ENCODE measurements around the gene USP19. TPM values are rescaled to one million over a fixed set of nuclear protein-coding genes. Genes with fewer than 3 reads are reported as not detected.

USP19 gene, protein sequence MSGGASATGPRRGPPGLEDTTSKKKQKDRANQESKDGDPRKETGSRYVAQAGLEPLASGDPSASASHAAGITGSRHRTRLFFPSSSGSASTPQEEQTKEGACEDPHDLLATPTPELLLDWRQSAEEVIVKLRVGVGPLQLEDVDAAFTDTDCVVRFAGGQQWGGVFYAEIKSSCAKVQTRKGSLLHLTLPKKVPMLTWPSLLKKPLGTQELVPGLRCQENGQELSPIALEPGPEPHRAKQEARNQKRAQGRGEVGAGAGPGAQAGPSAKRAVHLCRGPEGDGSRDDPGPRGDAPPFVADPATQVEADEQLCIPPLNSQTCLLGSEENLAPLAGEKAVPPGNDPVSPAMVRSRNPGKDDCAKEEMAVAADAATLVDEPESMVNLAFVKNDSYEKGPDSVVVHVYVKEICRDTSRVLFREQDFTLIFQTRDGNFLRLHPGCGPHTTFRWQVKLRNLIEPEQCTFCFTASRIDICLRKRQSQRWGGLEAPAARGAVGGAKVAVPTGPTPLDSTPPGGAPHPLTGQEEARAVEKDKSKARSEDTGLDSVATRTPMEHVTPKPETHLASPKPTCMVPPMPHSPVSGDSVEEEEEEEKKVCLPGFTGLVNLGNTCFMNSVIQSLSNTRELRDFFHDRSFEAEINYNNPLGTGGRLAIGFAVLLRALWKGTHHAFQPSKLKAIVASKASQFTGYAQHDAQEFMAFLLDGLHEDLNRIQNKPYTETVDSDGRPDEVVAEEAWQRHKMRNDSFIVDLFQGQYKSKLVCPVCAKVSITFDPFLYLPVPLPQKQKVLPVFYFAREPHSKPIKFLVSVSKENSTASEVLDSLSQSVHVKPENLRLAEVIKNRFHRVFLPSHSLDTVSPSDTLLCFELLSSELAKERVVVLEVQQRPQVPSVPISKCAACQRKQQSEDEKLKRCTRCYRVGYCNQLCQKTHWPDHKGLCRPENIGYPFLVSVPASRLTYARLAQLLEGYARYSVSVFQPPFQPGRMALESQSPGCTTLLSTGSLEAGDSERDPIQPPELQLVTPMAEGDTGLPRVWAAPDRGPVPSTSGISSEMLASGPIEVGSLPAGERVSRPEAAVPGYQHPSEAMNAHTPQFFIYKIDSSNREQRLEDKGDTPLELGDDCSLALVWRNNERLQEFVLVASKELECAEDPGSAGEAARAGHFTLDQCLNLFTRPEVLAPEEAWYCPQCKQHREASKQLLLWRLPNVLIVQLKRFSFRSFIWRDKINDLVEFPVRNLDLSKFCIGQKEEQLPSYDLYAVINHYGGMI (N-terminal part only)
- 58.5 TPM for total RNA-seq
- long read RNA-seq, full-length matches to known transcripts: 2 of 55 reads
- long read RNA-seq, partial matches to known transcripts: 33 of 55 reads
- long read RNA-seq, other reads (novel, unspliced or antisense): 20 of 55 reads

DNA sequence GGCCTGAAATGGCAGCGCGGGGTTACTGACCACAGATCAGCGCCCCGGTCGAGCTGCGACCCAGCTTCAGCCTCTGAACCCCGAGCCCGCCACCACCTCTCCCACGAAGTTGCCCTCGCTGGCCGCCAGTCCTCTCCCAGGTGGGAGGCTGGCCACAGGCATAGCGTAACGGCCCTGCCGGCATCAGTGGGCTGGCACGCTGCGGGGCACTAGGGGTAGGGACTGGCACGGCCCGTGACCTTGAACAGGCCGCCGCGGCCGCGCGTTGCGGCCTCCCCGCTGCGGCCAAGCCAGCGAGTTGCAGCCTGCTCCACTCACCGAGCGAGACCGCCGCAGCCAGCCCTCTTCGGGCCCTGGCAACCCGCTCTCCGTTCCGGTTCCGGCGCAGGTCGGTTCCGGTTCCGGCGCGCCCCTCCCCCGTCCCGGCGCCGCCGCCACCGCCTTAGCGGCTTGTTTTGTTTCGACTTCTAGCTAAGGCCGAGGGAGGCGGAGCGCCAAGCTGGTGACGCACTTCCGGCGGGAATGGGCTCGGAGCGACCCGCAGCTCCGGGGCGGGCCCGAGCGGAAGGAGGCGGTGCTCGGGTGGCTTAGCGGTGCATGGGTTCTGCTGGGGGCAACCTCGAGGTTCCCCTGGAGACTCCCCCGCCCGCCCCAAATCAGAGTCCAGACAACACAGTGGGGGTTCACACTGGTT is at the start of gene USP19:
Gene USP19 (minus strand): TSS at position 386 of the 694 bp plus-strand sequence. CDS start 1,678 bp downstream, outside the sequence.
- intact Hi-C loops (cut with DNase I): loop anchor here (2.0 kb wide), 2 partner anchors 16 to 46 kb away; partner anchors contain the start of genes CCDC71 and QARS1

DNA sequence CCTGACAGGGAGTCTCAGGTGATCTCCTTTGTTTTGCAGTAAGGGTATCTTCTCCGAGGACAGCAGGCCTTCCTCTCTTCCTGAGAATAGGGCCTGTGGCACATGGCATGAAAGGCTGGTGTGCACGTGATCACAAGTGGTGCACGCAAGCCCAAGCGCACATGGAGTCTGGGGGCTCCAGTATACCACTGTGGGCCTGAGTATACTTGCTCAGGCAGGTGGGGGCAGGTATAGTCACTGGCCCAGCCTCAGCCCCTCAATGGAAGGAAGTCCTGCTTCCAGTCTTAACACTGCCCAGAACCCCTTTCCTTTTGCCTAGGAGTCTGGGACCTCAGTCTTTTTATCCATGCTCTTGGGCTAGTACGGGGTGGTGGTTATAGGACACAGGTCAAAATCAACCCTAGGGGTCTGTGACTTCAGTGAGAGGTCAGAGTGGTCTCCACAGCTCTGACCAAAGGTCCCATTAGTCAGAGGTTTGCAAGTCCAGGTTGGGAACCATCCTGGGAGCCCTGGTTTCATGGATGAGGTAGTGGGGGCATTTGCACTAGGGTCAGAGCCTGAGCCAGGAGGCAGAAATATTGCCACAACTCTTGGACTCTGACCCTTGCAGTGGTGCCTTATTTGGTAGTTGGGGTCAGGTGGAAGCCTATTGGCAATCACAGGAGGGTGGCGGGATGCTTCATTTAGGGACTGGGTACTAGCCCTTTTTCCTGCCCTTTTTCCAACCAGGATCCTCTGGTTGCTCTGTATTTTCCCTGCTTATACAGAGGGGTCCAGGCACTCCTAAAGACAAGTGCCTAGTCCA is 46.3 kb upstream of the USP19 start:
- intact Hi-C loops (cut with DNase I): loop anchor here (2.0 kb wide), 1 partner anchor 46 kb away; the partner anchor contains the start of gene USP19

More for the DNA sequence above, at the start of gene USP19:
- DNase-seq (ENCODE audit: low spot score): peak; percentile 98

DNA sequence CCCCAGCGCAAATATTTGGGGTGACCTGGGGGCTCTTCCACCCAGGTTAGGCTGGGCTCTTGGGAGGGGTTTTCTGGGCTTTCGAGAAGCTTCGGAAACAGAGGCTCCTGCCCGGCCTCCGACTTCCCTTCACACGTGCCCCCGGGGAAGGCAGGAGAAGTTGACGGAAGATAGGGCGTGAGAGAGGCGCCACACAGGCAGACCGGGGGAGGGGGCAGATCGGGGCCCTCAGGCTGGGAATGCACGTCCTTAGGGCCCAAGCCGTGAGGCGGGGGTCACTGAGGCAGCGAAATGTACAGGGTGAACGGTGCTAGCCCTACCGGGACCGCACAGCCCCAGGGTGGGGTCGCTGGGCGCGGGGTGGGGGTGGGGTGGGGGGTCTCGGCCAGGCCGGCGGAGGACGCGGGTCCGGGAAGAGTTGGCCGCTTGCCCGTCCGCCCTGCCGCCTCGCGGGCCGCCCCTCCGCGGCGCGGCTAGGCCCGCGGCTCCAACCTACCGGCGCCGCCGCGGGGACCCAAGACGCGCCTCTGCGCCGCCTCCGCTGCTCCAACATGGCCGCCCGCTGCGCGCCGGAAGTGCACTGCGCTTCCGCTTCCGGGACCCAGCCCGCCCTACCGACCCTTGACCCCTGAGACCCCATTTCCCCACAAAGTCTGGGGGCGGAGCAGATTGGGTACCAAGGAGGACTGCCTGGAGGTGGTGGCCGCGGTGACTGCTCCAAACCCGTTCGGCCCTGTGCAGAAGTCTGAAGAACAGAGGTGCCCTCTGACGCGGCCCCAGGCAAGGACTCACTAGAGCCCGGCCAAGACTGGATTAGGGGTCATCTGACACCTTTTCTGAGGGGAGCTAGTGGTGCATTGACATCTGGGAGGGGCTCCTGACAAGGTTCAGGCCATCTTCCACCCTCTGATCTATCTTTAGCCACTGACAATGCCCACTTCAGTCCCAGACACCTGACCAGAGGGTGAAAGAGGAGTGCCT is 45.4 kb upstream of the USP19 start, which contains the start of gene CCDC71:
Gene CCDC71 (minus strand): TSS at position 561 of the 981 bp plus-strand sequence. CDS start 2,123 bp downstream, outside the sequence.
- DNase-seq (ENCODE audit: low spot score): peak; percentile 88
- intact Hi-C loops (cut with DNase I): loop anchor here (2.0 kb wide), 1 partner anchor 45 kb away; the partner anchor contains the start of gene USP19

More for the DNA sequence above, 46.3 kb upstream of the USP19 start:
- no peak for DNase-seq (ENCODE audit: low spot score)

DNA sequence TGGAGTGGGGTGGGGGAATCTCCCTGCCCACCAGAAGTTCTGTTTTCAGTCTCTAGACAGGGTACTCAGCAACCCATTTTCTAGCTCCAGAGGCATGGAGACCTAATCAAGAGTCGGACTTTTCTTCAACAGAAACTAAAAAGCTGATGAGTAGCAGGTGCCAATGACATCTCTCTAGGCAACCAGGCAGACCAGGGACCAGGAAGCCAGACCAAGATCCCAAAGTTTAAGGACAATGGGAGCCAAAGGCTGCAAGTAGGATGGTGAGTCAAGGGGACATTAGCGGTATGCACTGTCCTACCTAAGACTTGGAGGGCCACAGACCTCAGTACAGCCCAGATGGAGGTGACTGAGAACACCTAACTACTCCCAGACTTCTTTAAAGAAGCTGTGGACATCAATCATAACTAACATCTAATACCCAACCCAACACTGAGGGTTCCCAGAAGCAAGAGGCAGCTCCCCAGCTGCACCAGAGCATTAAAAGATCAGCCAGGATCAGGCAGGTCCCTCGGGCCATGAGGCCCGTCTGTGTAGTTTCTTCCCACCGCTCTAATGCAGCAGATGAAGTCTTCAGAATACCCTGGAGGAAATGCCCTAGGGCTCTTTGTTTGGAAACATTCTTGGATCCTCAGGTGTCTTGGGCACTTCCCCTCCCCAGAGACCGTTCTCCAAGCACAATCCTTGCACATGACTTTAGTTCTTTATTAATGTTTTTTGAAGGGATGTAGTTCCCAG is 44.5 kb upstream of the USP19 start:
- DNase-seq (ENCODE audit: low spot score): no peak
- intact Hi-C loops (cut with DNase I): no loop called here

DNA sequence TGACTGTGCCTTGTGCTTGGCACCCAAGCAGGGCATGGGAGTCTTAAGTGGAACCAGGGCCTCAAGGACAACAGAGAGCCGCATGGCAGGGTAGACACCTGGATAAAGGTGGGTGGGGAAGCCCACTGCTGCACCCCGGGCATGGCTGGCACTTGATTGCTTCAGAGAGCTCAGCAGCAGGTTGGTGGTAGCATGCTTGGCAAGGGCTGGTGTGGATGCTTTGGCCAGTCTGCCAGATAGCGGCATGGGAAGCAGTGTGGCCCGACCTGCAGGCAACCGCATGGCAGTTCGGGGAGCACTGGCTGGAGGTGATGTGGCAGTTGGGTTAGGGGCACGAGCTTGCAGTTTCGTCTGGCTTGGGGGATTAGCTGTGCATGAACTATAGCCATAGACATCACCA is 43.0 kb upstream of the USP19 start:
- intact Hi-C loops (cut with DNase I): no loop called here
- DNase-seq (ENCODE audit: low spot score): no peak

DNA sequence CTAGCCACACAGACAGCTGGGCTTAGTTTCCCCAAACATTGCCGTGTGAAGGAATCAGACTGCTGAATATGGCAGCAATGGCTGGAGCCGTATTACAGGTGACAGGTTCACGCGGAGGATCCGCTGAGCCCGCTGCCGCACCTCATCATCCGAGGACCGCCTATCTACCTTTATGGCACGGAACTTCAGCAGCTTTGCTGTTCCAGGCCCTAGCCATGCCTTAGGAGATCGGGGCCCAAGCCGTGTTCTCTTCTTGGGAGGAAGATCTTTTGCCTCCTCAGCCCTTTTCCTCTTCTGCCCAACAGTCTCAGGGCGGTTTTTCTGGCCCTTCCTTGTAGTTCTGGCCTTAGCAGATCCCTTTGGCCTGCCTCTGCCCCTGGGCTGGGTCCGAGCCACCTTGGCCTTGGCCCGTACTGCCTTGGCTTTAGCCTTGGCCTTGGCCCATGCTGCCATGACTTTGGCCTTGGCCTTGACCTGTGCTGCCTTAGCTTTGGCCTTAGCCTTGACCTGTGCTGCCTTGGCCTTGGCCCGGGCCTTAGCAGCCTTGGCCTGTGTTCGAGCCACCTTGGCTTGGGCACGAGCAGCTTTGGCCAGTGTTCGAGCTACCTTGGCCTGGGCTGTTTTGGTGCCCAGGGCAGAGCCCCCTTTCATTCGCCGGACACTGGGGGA is 42.3 kb upstream of the USP19 start:
- intact Hi-C loops (cut with DNase I): no loop called here

DNA sequence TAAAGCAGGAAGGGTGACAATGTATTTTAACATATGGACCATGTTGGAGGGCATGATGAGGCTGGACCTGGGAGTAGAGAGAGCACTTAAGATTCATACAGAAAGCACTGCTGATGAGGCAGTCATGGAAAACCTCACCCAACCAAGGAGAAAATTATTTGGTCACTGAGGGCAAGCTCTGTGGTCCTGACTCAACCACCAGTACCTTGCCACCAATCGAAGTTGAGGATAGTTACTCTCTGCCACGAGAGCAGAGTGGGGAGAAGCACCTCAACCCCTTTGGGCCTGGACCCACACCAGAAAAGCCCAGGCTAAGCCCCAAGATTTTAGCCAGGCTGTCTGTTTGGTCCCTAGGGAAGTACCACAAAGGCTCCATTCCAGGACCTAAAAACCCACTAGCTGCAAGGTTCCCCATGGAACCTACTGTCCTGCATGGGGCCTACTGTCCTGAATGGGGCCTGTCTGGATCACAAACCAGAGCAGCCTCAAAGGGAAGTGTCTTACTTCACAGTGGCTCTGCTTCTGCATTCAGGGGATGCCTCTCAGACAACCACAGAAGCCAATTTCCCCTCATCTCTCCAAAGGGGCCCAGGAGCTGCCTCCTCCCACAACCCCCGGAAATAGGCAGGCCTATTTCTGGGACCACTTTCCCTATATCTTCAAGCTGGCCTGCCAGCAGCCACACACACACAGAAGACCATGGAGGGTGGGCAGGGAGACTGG is 41.3 kb upstream of the USP19 start:
- intact Hi-C loops (cut with DNase I): no loop called here

More for the DNA sequence above, 42.3 kb upstream of the USP19 start:
- no peak for DNase-seq (ENCODE audit: low spot score)

DNA sequence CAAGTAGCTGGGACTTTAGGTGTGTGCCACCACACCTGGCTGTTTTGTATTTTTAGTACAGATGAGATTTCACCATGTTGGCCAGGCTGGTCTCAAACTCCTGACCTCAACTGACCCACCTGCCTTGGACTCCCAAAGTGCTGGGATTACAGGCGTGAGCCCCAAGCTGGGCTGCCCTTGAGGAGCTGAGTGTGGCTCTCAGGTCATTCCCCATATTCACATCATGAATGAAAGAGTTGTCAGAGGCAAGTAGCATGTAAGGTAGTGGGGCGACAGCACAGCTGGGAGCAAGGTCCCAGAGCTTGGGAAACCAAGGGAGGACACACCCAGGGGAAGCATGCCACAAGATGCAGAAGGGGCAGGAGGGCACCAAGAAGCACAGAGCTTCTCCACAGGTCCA is 40.6 kb upstream of the USP19 start:
- intact Hi-C loops (cut with DNase I): no loop called here
- no peak for DNase-seq (ENCODE audit: low spot score)

More for the DNA sequence above, 41.3 kb upstream of the USP19 start:
- DNase-seq (ENCODE audit: low spot score): no peak

DNA sequence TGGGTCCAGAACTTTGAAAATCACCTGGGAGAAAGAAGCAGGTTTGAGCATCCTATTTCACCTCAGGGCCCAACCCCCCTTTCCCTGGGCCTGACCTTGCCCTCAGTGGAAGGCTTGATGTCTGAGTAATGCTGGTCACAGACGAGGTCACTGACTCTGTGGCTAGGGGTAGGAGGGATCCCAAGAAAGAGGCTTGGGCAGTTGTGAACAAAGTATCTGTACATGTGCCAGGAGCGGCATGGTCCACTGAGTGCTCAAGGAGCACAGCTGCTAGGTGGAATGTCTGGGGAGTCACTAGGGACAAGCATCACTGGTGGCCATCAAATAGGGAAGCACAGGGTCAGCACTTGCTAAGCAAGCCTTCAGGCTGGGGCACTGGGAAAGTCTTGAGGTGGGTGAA is 38.2 kb upstream of the USP19 start:
- intact Hi-C loops (cut with DNase I): no loop called here
- DNase-seq (ENCODE audit: low spot score): no peak

DNA sequence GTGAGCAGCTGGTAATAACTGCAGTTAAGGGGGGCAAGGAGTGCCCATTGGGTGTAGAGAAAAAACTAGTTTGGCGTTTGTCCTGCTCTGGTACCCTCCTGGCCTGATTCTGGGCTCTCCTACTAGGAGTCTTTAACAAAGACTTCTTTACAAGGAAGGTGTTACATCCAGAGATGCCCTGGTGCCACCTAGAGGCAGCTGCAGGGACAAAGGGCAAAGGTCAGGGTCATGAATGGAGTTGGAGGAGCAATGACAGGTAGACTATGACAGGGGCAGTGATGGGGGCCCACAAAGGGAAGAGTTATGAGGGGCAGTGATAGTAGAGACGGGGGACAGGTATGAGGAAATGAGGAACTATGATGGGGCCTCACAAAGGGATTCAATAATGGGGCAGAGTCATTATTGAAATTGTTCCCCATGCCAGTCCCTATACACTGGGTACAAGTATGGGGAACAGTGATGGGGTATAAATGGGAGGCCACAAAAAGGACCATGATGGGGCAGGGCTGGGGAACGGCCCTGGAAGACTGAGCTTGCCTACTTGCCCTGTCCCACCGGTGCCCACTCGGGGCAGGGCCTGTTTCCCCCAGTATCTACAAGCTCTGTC is 37.6 kb upstream of the USP19 start:
- intact Hi-C loops (cut with DNase I): no loop called here
- DNase-seq (ENCODE audit: low spot score): no peak

DNA sequence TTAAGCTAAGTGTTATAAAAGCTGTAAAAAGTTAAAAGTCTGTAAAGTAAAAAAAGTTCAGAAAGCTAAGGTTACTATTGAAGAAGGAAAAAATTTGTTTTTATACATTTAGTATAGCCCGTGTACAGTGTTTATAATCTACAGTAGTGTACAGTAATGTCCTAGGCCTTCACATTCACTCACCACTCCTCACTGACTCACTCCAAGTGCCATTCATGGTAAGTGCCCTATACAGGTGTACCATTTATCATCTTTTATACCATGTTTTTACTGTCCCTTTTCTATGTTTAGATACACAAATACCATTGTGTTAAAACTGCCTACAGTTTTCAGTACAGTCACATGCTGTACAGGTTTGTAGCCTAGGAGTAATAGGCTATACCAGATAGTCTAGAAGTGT is 36.7 kb upstream of the USP19 start:
- intact Hi-C loops (cut with DNase I): no loop called here
- DNase-seq (ENCODE audit: low spot score): no peak

DNA sequence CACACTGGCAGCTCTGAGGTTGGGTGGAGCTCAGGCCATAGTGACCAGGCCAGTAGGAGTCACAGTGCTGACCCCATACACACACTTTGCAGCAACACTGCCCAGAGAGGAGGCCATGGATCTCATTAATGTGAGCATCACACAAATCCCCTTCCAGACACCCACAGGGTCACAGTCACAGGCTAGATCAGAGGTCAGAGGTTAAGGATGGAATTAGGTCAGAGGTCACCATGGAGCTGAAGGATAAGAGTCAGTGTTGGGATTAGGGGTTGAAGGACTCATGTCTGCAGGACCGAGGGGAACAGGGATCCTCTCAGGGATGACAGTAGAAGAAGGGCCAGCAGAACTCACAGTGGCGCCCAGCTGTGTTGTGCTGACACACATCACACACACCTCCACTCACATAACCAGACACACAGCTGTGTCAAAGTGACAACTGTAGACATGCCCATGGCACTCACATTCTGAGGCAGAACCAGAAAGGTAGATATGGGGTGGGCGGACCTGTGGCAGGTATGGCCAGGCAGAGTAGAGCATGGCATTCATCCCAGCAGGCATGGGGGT is 32.8 kb upstream of the USP19 start:
- DNase-seq (ENCODE audit: low spot score): no peak
- intact Hi-C loops (cut with DNase I): no loop called here

DNA sequence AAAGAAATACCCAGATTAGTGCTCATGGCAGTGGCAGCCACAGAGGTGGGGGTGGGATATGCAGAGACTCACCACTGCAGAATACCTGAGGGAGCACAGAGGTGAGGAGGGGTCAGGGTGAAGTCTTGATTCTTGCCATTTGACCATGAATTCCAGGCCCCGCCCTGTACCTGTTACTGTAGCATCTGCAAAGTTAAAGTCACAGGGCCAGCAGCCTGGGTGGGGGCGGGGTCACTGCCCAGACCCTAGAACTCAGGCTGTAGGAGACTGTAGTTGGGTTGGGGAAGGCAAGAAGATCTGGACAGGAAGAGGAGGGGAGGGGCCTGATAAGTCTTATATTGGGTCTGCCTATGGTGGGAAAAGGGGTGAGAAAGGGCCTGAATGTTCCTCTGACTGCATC is 31.0 kb upstream of the USP19 start:
- intact Hi-C loops (cut with DNase I): no loop called here
- DNase-seq (ENCODE audit: low spot score): no peak

DNA sequence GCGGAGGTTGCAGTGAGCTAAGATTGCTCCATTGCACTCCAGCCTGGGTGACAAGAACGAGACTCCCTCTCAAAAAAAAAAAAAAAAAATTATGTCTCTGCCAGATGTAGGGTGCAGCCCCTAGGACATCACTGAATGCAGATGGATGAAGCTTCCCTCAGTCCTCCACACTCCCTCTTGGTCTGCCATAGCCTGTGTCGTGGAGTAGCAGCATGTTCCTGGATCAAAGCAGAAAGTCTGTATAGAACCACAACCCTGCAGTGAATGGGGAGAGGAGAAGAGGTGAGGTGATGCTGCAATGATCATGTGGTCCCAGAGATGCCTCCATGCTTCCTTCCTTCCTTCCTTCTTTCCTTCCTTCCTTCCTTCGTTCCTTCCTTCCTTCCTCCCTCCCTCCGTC is 27.5 kb upstream of the USP19 start:
- intact Hi-C loops (cut with DNase I): no loop called here

More for the DNA sequence above, 27.5 kb upstream of the USP19 start:
- no peak for DNase-seq (ENCODE audit: low spot score)
